K562 (cell line): ENCODE data around the gene KIZ. TPM values are rescaled to one million over a fixed set of nuclear protein-coding genes. Genes with fewer than 3 reads are reported as not detected.

Experiments
- ATAC-seq: fragments of 200-7000 bp; cut with Tn5 transposase; 3 replicates; pipeline ENCODE4 v1.9.1; 2020; ENCODE audit warnings: moderate library complexity
- BruUV-seq: library from RNA; stranded (reverse); fragments of 400-500 nt; replicated peaks from 2 replicates; lab custom pipeline; 2021; lab: Mats Ljungman, UMichigan
- CTCF ChIA-PET: fragments of 300-600 bp; formaldehyde crosslinking; extraction: SDS; loops from one replicate; lab custom pipeline; 2021; ENCODE audit warnings: low intra/inter-chr PET ratio; lab: Yijun Ruan, JAX
- POLR2A ChIA-PET: fragments of 300-600, 350-650 bp; sonication (Branson Sonifier 250); formaldehyde crosslinking; extraction: SDS; loops from one replicate; lab custom pipeline; 2021; ENCODE audit warnings: antibody characterized with exemption, inconsistent platforms; lab: Yijun Ruan, JAX
- DNase-seq, 4 experiments: peaks; one replicate each; pipeline versions ENCODE4 v3.0.0 to v3.0.0-alpha.2; 2011 to 2018; ENCODE audit warnings: low spot score in 3 of 4, mixed read lengths in 3 of 4; ENCODE audit errors: extremely low read depth in 1 of 4
- FAIRE-seq: peaks from 2 replicates; lab custom pipeline; 2011; peaks lifted over from hg19 to GRCh38; lab: Jason Lieb, UNC
- H2AFZ ChIP-seq: 2 replicates; pipeline ENCODE4 v1.6.0; 2011; ENCODE audit warnings: low read depth, low read length, control low read depth, inconsistent platforms
- H3K27ac ChIP-seq: fragments of 200-600 bp; 3 replicates; pipeline ENCODE4 v1.8.0; 2011; ENCODE audit warnings: low read depth, mild to moderate bottlenecking, control low read depth, inconsistent platforms, low read length, moderate library complexity, mixed read lengths; ENCODE audit errors: extremely low read depth
- H3K27me3 ChIP-seq, 2 experiments: fragments of 300-600 bp in 1 of 2; 2 replicates in 1 of 2; 3 replicates in 1 of 2; pipeline versions ENCODE4 v1.6.0 to v1.8.0; 2011; ENCODE audit warnings: inconsistent platforms in 2 of 2, low read length in 2 of 2, mild to moderate bottlenecking in 1 of 2, mixed read lengths in 1 of 2, moderate library complexity in 1 of 2; ENCODE audit not compliant: control insufficient read depth in 2 of 2, insufficient read depth in 2 of 2
- H3K36me3 ChIP-seq: fragments of 300-600 bp; 3 replicates; pipeline ENCODE4 v1.8.0; 2011; ENCODE audit warnings: mild to moderate bottlenecking, low read length, inconsistent platforms; ENCODE audit not compliant: control insufficient read depth, insufficient read depth
- H3K4me1 ChIP-seq, 2 experiments: fragments of 200-600 bp in 1 of 2; replicated peaks in 1 of 2; 2 replicates in 1 of 2; 3 replicates in 1 of 2; pipeline versions ENCODE4 v1.5.1 to v1.8.0; 2011; ENCODE audit warnings: inconsistent platforms in 2 of 2, low read length in 2 of 2, mild to moderate bottlenecking in 1 of 2, mixed read lengths in 1 of 2, moderate library complexity in 1 of 2; ENCODE audit not compliant: control insufficient read depth in 2 of 2, insufficient read depth in 2 of 2
- H3K4me2 ChIP-seq: 2 replicates; pipeline ENCODE4 v1.6.1; 2011; ENCODE audit warnings: low read length, control low read depth, inconsistent platforms, mixed read lengths; ENCODE audit not compliant: insufficient read depth
- H3K4me3 ChIP-seq: fragments of 200-600 bp; sonication (generic), shearing (Covaris generic); 2 replicates; pipeline ENCODE4 v1.5.1; 2016; ENCODE audit warnings: control low read depth, inconsistent platforms
- H3K79me2 ChIP-seq: fragments of 200-600 bp; 3 replicates; pipeline ENCODE4 v1.8.0; 2011; ENCODE audit warnings: low read length, inconsistent platforms; ENCODE audit not compliant: control insufficient read depth, insufficient read depth
- H3K9ac ChIP-seq, 2 experiments: 2 replicates each; pipeline versions ENCODE4 v1.6.0 to v1.6.1; 2011; ENCODE audit warnings: low read depth in 2 of 2, low read length in 2 of 2, control low read depth in 1 of 2, inconsistent platforms in 1 of 2, mild to moderate bottlenecking in 1 of 2, mixed read lengths in 1 of 2; ENCODE audit not compliant: insufficient read depth in 1 of 2
- H3K9me1 ChIP-seq: one replicate; pipeline ENCODE4 v1.6.0; 2011; ENCODE audit warnings: inconsistent platforms, mild to moderate bottlenecking, low read length, moderate library complexity; ENCODE audit not compliant: control insufficient read depth, insufficient read depth
- H3K9me3 ChIP-seq: replicated peaks from 2 replicates; pipeline ENCODE4 v1.5.1; 2011; ENCODE audit warnings: low read depth, low read length, inconsistent platforms; ENCODE audit not compliant: control insufficient read depth, insufficient read depth
- H4K20me1 ChIP-seq: replicated peaks from 2 replicates; pipeline ENCODE4 v1.6.1; 2011; ENCODE audit warnings: low read length, inconsistent platforms, mixed read lengths; ENCODE audit not compliant: control insufficient read depth, insufficient read depth
- CBX1 ChIP-seq: sonication (generic); IDR thresholded peaks from 2 replicates; pipeline ENCODE4 v1.6.1; 2016; ENCODE audit warnings: antibody characterized with exemption, low read depth, mild to moderate bottlenecking
- L3MBTL2 ChIP-seq: fragments of 450-650 bp; IDR thresholded peaks from 2 replicates; pipeline ENCODE4 v1.6.1; 2016; ENCODE audit warnings: mild to moderate bottlenecking, moderate library complexity
- MXI1 ChIP-seq: IDR thresholded peaks from 2 replicates; pipeline ENCODE4 v1.6.1; 2011; ENCODE audit warnings: low read depth, mild to moderate bottlenecking, improper control_type of control experiment, low read length
- PCBP2 ChIP-seq: fragments of 200-400 bp; formaldehyde crosslinking; IDR thresholded peaks from 2 replicates; pipeline ENCODE4 v1.6.1; 2018; ENCODE audit warnings: low read length, low read depth, mild to moderate bottlenecking, moderate library complexity; ENCODE audit not compliant: poor library complexity, severe bottlenecking
- SPI1 ChIP-seq: IDR thresholded peaks from 2 replicates; pipeline ENCODE4 v1.6.1; 2011; ENCODE audit warnings: low read depth, low read length, control low read depth, borderline replicate concordance
- TRIM24 ChIP-seq, 2 experiments: fragments of 450-650 bp; IDR thresholded peaks; 2 replicates each; pipeline ENCODE4 v1.6.1; 2016
- WGBS: fragments of 100-300 bp; shearing (Covaris generic); methylation state at CpG from one replicate; pipeline ENCODE4 v1.1.6; 2016; ENCODE audit warnings: low coverage, mixed read lengths; ENCODE audit not compliant: insufficient coverage; ENCODE audit errors: missing lambda C conversion rate; 5-methylcytosine and 5-hydroxymethylcytosine counted together
- in situ Hi-C: fragments of 300-500 bp; cut with MboI; formaldehyde crosslinking; loops from 4 replicates; pipeline ENCODE4 v1.15.0; 2018; ENCODE audit warnings: inconsistent platforms, mixed read lengths
- intact Hi-C: fragments of 100-400 bp; cut with micrococcal nuclease; formaldehyde crosslinking; loops from 2 replicates; pipeline ENCODE4 v1.14.2; 2022
- polyA plus RNA-seq, 8 experiments: library from polyadenylated mRNA; depleted of rRNA in 4 of 8; stranded (reverse) in 5 of 8; unstranded in 3 of 8; fragments of >200 nt; fragmentation: Nextera tagmentation in 2 of 8; fragmentation: Illumina TruSeq in 1 of 8; extraction: Ambion mirVana in 2 of 8; extraction: Trizol in 1 of 8; gene quantifications; 2 replicates each; pipeline versions ENCODE4 v1.2.1 to v1.2.3, GENCODE V29; 2011 to 2014; ENCODE audit warnings: inconsistent platforms in 1 of 8, missing spikeins in 1 of 8
- total RNA-seq, 7 experiments: library from RNA; depleted of rRNA in 6 of 7; stranded (reverse); fragments of >200 nt in 6 of 7; fragmentation: Illumina TruSeq in 2 of 7; extraction: Trizol in 2 of 7; gene quantifications; 2 replicates each; pipeline versions ENCODE4 v1.2.1 to v1.2.3, GENCODE V29; 2011 to 2021; ENCODE audit warnings: low replicate concordance in 1 of 7
- TF ChIP-seq, protein P1 (sequence below): fragments of 250-450 bp; sonication (Bioruptor Pico); IDR thresholded peaks from 2 replicates; pipeline ENCODE4 v1.5.0; 2021
- TF ChIP-seq, protein P2 (sequence below): fragments of 250-450 bp; sonication (Bioruptor Pico); IDR thresholded peaks from 2 replicates; pipeline ENCODE4 v1.5.0; 2021; ENCODE audit warnings: mild to moderate bottlenecking, moderate library complexity
- TF ChIP-seq, protein P3 (sequence below), 2 experiments: fragments of 450-650 bp in 1 of 2; sonication (generic) in 1 of 2; formaldehyde crosslinking in 1 of 2; IDR thresholded peaks in 1 of 2; conservative IDR thresholded peaks in 1 of 2; 2 replicates each; pipeline versions ENCODE4 v1.6.1 to v1.8.1; 2016 to 2023; ENCODE audit warnings: mild to moderate bottlenecking in 2 of 2, moderate library complexity in 2 of 2, inconsistent platforms in 1 of 2, missing genetic modification reagents in 1 of 2

Gene KIZ
- total and polyA plus RNA-seq, 9 of the 15 experiments (the other 6 are each of a cell fraction or from before 2014, with no cell fraction given), result 4.9 to 21.1 (median 13.5) TPM

- ChIA-PET POLR2A (no interaction called here), CTCF (no interaction called here)
- in situ Hi-C loops, result no loop called here
- intact Hi-C loops, result no loop called here
- Histone ChIP-seq H3K9ac (peak overlapping the region in 1 of 2 experiments; percentile 70; a peak in 1 of 4 replicates), H3K36me3 (no peaks in the 10 kb centered on the region), H3K4me2 (peak overlapping the region; percentile 46), H3K4me1 (peaks cover 0 to 19% of the 10 kb centered on the region in 2 experiments; a peak in 3 of 5 replicates), H4K20me1 (no peaks in the 10 kb centered on the region), H3K9me1 (no peaks in the 10 kb centered on the region), H3K27ac (no peak overlapping the region), H3K9me3 (no peaks in the 10 kb centered on the region), H3K27me3 (peaks cover 2 to 13% of the 10 kb centered on the region in 2 experiments; a peak in 2 of 5 replicates), H2AFZ (peak overlapping the region; percentile 69), H3K4me3 (peak overlapping the region; percentile 38), H3K79me2 (no peaks in the 10 kb centered on the region)
- WGBS, result 31% methylated on average over 20 of the region's 64 CpGs
- no peak for DNase-seq
- no TSS peak for BruUV-seq
- FAIRE-seq, result no peak
- peak; percentile 50 for ATAC-seq
- TF ChIP-seq L3MBTL2 (peak; percentile 30), CBX1 (no peak), SPI1 (no peak), TRIM24 (IDR thresholded peaks at IDR 0.05) (peak in 1 of 2 experiments; percentile 68; a peak in 2 of 4 replicates), MXI1 (no peak), PCBP2 (no peak)
- TF ChIP-seq, protein P1, sequence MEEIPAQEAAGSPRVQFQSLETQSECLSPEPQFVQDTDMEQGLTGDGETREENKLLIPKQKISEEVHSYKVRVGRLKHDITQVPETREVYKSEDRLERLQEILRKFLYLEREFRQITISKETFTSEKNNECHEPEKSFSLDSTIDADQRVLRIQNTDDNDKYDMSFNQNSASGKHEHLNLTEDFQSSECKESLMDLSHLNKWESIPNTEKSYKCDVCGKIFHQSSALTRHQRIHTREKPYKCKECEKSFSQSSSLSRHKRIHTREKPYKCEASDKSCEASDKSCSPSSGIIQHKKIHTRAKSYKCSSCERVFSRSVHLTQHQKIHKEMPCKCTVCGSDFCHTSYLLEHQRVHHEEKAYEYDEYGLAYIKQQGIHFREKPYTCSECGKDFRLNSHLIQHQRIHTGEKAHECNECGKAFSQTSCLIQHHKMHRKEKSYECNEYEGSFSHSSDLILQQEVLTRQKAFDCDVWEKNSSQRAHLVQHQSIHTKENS, result no peak
- TF ChIP-seq, protein P2, sequence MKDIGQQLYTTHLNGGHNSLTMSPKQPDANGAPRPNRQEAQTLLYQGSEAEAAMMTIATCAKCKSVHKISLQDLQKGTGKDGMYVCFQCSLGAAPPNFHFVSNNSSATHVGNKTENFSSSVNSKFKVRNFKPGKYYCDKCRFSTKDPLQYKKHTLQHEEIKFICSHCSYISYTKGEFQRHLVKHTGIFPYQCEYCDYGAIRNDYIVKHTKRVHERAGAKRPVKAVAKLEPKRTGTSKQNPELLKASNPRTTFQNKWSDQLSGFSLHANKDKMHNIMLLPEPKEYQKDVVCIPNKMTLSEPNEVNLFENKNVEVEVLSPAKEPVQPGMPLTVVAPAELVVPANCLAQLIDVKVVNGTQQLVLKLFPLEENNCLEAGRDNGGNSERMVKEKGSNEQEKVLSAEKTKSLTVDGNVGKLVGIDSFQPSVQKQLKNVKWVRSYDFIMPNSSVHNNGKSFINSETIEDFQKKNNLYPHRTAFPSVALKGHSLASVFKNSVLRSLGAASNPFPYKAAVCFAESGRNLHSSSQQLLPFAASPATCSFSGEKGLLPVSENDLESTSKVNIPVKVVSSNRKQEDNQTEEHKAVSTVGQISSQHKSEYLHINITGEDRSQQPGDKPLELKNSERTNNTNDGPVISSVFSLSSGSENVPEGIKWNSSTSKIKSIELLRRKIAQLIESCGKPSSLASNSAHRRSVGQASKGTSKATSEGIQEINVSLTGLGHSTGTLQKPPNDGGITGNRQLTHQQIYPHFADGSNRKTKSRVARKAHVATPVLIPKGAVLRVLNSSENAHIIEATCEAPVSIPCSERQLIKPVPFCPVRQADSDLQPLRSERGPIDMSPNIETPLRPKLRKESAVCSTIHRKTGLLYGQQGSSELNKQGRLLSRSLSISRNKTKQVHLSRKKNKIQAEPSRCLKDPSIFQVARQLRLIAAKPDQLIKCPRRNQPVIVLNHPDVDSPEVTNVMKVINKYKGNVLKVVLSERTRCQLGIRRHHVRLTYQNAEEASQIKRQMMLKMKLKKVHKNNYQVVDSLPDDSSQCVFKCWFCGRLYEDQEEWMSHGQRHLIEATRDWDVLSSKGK, result no peak
- TF ChIP-seq, protein P3, sequence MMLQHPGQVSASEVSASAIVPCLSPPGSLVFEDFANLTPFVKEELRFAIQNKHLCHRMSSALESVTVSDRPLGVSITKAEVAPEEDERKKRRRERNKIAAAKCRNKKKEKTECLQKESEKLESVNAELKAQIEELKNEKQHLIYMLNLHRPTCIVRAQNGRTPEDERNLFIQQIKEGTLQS (IDR thresholded peaks at IDR 0.05), result peak; percentile 63
- TF ChIP-seq, protein P3 (CRISPR knock-in tag; conservative IDR thresholded peaks at IDR 0.05), result no peak
These were observed 25.1 kb upstream of the KIZ start for GRCh38 chr20:21100578-21101452.
